HG02642 (cell line): ENCODE data around the gene BHLHE23.

Source experiments
- ATAC-seq: cut with Tn5 transposase; IDR thresholded peaks from one replicate; pipeline ENCODE4 v1.9.1; 2021; ENCODE audit warnings: mild to moderate bottlenecking; ENCODE audit not compliant: unreplicated experiment, poor library complexity

BHLHE23 gene

DNA sequence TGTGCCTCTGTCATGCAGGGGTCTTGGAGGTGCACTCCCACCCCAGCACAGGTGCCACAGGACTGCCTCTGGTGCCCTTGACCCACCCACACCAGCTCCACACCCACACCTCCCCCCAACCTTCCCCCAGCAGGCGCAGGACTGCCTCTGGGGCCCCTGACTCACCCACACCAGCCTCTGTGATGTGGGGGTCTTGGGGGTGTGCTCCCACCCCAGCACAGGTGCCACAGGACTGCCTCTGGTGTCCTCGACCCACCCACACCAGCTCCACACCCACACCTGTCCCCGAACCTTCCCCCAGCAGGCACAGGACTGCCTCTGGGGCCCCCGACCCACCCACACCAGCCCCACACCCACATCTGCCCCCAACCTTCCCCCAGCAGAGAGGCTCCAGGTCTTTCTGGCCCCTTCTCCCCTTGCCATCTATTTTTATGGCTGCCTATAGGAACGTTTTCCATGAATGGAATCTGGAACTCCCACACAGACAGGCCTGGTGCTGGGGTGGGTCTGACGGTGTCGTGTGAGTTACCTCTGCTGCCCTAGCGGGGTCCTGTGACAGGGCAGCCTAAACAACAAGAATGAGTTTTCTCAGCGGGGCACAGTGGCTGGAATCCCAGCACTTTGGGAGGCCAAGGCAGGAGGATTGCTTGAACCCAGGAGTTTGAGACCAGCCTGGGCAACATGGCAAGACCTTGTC, 30.8 kb downstream of the BHLHE23 start:
- no peak for ATAC-seq

DNA sequence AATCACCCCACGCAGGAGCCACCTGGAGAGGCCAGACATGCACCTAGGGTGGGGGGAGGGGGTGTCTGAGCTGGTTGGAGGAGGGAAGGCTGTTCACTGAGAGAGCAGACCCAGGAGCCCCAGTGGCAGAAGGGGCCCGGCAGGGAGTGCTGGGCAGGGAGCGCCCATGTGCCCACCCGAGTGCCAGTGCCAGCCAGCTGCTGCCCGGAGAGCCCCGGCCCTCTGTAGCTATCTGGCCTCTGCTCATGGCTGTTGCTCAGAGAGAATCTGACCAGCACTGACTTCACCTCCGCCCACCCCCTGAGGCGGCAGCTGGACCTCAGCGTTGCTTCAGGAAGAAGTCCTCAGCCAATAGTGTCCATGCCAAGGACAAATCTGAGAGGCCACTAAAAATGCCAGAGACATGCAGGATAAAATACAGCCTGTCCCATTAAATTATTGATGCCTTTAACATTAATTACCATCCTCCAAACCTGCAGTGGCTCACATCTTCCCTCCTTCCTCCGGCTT, 31.5 kb downstream of the BHLHE23 start:
- ATAC-seq: no peak

DNA sequence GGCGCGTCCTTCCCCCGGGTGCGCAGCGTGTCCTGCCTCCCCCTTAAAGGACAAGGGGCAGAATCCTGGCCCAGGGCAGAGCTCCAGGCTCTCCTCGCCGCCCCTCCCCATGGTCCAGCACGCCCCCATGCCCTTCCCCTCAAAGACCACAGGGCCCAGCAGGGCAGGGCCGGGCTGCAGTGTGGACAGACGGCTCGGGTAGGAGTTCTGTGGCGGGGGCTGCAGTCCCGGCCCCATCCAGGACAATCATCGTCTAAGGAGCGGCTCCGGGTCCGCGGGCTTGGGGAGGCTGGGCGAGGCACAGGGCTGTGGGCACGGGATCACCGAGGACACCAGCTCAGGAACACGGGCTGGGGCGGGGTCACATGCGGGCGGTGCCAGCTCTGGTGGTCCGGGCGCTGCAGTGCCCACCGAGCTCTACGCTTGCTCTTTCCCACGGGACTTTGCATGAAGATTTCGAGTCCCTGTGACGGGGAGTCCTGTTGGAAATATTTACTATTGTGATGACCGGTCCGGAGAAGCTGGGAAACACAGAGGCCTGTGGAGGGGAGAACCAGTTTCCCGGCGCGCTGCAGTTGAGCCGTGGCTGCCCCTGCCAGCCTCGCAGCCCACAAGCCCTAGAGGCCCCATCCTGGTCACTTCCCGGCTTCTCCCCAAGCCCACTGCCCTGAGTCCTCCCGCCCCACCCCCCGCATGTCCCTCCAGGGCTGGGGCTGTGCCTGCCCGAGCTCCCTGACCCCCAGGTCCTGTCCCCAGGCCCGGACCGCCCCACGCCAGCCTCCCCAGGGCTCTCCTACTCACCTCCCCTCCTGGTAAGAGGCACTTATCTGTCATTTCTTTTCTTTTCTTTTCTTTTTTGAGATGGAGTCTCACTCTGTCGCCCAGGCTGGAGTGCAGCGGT, 33.7 kb downstream of the BHLHE23 start:
- ATAC-seq: no peak

DNA sequence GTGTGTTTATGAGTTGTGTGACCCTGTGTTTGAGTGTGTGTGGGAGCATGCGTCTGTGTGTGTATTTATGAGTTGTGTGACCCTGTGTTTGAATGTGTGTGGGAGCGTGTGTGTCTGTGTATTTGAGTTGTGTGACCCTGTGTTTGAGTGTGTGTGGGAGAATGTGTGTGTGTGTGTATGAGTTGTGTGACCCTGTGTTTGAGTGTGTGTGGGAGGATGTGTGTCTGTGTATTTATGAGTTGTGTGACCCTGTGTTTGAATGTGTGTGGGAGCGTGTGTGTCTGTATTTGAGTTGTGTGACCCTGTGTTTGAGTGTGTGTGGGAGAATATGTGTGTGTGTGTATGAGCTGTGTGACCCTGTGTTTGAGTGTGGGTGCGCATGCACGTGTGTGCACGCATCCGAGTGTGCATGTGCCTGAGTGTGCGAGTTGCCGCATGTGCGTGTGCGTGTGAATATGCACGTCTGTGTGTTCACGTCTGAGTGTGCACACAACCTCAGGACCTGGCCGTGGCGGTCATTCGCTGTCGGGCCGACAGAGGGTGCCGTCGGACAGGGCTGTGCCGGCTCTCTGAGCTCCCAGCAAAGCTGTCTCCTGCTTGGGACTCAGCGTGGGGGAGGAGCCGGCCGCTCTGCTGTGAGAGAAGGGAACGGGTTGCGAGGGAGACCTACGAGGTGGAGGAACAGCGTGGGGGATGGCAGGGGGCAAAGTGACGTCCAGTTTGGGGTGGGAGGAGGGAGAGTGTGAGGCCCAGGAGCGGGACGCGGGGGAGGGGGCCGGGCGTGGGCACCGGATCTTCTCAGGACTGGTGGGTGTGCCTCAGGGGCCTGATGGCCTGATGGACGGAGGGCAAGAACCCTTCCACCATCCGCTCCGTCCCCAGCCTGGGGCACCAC, 34.6 kb downstream of the BHLHE23 start:
- peak; percentile 74 for ATAC-seq

DNA sequence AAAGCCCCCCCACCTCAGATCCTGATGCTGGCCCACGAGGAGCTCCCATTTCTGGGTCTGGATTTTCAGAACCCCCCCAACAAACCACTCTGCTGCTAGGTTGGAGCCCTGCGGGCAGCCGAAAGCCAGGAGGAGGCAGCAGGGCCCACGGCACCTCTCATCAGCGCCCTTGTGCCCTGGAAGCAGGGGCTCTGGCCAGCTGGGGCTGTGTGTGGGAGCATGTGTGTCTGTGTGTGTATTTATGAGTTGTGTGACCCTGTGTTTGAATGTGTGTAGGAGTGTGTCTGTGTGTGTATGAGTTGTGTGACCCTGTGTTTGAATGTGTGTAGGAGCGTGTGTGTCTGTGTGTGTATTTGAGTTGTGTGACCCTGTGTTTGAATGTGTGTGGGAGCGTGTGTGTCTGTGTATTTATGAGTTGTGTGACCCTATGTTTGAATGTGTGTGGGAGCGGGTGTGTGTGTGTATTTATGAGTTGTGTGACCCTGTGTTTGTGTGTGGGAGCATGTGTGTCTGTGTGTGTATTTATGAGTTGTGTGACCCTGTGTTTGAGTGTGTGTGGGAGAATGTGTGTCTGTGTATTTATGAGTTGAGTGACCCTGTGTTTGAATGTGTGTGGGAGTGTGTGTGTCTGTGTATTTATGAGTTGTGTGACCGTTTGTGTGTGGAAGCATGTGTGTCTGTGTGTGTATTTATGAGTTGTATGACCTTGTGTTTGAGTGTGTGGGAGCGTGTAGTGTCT, 35.4 kb downstream of the BHLHE23 start:
- ATAC-seq: no peak

DNA sequence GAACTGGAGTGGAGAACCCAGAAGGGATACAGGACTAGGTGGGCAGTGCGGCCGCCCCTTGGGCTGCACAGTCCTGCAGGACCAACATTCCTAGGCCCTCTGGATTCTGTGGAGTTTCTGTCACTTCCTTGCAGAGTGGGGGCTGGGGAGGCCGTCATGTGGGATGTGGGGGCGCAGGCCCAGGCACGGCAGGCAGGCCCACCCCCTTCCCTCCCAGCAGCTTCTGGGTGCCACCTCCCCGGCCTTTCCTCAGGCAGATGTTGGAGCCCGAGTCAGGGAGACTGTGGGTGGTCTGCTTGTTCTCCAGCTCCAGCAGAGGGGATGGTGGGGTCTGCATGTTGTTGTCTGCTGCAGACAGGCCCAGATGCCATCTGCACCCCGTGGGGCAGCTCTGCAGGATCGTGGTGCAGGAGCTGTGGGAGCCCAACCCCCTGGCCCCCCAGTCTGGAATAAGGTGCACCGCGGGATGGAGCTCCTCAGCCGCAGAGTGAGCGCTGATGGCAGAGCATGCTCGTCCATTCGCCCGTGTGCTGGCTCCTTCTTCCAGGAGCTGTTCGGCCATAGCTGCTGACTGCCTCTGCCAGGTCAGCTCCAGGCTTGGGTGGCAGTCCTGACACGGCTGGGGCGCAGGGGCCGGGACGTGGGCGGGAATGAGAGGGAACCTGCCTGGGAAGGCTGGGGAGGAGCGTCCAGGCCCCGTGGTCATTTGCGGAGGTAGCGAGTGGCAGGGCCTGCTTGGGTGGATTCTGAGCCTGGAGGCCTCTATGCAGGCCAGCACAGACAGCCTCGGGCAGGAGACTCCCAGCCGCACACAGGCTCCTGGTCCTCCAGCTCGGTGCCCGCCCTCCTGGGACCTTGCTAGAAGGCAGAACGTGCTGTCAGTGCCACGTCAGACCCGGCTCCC, 36.2 kb downstream of the BHLHE23 start:
- ATAC-seq: no peak

DNA sequence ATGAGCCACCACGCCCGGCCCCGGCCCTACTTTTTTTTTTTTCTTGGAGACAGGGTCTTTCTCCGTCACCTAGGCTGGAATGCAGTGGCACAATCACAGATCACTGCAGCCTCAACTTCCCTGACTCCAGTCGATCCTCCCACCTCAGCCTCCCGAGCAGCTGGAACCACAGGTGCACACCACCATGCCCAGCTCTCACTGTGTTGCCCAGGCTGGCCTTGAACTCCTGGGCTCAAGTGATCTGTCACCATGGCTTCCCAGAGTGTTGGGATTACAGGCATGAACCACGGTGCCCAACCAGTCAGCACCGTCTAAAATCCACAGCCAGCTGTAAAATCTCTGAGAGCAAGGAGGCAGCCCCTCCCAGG, 36.8 kb downstream of the BHLHE23 start:
- no peak for ATAC-seq

DNA sequence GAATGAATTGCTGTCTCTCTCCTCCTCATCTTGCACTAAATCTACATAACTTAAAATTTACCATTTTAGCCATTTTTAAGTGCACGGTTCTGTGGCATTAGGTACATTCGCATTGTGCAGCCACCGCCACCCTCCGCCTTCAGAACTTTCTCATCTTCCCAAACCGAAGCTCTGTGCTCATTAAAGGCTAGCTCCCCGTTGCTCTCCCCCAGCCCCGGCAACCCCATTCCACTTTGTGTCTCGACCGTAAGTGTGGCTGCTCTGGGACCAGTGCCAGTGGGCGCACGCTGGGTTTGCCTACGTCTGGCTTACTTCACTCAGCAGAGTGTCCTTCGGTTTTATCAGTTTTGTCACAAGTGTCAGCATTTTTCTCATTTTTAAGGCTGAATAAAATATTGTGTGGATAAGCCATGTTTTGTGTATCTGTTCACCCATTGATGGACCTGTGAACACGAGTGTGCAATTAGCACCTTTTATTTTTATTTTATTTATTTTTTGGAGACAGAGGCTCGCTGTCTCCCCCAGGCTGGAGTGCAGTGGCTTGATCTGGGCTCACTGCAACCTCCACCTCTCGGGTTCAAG, 37.5 kb downstream of the BHLHE23 start:
- ATAC-seq: no peak

DNA sequence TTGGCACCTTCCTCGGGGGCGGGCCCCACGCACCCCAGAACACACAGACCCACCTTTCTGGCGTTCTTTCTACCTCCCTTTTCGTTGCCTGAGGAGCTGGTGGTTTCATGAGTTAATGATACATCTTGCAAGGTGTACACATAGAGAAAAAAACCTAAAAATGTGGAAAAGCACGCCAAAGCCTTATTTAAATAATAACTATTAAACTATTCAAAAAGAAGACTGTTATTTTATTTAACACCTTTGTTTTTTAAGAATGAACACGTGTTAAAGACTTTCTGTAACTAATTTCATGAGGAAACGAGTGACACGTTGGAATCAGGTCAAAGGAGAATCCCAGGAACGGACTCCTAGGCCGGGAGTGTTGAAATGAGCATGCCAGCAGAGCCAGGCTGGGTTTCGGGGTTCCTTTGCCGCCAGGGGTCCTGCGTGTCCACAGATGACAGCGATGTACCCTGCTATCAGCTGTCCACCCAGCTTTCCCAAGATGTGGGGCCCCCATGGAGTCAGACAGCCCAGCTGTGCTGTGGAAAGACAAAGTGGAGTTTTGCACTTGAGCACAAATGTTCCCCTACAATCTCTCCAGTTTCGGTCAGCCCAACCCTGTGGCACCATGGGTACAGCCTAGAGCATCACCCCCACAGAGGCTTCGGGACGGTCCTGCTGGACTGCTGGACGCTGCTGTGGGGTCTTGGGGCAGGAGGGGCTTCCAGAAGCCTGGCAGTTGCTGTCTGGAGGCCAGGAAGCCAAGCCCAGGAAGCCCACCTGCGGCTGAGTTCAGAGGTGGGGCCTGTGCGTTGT, 38.2 kb downstream of the BHLHE23 start:
- ATAC-seq: no peak

DNA sequence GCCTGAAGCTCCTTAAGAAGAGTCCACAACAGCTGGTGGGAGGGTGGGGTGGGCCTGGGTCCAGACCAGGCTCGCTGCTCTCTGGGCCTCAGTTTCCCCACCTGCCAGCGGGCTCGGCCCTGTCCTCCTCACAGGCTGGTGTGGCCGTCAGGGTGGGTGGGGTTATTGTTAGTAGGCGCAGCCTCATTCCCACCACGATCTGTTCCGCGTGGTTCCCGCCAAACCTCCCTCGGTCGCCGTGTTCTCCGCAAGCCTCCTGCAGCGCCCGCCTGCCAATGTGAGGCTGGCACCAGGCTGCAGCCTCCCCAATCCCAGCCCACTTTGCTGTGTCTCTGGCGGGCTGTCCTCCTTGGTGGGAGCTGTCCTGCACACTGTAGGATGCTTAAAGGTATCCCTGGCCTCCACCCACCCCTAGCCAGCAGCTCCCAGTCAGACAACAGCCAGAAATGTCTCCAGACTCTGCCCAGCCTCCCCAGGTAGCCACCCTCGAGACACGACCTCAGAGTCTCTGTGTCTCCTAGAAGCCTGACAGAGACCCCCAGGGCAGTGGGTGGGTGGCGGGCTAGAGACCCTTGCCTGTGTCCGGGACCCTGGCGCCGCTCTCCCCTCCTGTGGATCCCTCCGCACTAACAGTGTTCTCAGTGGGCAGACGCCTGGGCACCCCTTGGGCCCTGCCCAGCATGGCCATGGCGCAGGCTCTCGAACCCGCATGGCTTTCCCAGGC, 39.0 kb downstream of the BHLHE23 start:
- no peak for ATAC-seq

DNA sequence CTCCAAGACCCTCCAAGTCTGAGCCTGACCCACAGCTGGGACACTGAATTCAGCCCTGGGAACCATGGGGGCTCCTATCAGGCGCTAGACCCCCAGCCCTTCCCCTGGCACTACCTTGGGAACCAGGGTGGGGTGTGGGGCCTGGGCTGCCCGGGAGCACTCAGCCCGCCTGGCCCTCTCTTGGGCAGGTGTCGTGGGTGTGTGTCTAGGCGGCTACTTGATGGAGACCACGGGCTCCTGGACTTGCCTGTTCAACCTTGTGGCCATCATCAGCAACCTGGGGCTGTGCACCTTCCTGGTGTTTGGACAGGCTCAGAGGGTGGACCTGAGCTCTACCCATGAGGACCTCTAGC, 39.6 kb downstream of the BHLHE23 start:
- no peak for ATAC-seq

DNA sequence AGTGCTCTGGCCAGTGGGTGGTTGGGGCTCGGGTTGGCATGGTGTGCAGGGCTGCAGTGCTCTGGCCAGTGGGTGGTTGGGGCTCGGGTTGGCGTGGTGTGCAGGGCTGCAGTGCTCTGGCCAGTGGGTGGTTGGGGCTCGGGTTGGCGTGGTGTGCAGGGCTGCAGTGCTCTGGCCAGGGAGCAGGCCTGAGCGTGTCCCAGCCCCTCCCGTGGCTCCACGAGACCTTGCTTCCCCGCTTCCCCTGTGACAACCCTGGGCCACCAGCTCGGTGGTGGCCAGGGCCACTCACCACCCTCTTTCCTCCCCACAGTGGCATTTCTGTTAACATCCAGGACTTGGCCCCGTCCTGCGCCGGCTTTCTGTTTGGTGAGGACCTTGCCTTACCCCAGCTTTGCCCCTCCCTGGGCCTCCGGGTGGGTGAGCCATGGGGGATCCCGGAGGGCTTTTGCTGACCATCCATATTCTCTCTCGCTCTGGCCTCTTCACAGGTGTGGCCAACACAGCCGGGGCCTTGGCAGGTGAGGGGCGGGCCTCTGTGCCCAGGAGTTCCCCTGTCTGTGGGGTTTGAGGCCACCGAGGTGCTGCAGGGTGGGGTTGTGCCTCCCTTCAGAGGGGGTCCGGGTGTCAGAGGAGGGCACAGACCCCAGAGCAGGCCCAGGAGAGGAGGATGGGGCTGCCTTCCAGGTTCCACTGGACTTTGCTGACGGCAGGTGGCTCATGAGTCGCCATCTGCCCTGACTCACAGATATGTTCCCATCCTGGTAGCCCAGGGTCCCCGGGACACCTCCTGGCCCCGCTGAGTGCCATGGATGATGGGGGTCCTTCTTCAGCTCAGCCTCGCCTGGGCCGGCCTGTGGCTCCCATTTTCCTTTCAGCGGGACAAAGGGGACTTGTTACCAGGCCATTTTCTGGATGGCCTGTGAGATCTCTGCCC, 40.3 kb downstream of the BHLHE23 start:
- ATAC-seq: no peak

DNA sequence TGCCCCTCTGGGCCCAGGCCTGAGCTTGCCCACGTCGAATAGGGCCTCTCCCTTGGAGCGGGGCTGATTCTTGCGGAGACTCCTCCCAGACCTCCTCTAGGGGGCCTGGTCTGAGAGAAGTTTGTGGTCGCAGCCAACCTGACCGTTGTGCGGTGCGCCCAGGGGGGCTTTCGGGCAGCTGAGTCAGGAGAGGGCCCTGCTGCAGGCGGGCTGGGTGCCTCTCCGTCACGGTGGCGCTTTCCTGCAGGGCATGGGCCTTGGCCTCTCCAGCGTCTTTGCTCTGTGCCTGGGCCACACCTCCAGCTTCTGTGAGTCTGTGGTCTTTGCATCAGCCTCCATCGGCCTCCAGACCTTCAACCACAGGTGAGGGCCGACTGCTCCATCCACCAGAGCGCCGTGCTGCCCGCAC, 41.4 kb downstream of the BHLHE23 start:
- no peak for ATAC-seq

DNA sequence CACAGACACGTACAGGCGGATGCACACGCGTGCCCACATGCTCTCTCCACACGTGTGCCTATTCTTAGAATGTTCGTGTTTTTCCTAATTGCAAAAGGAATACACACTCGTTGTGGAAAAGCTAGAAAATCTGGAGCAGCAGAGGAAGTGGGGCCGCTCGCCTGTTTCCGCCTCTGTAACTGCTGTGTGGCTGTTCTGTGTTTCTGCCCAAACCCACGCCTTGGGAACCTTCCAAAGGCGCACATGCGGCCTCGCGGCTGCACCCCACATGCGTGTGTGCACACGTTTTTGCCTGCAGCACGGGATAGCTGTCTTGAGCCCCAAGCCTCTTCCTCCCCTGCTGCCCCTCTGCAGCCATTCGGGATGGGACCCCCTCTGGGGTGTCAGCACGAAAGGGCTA, 42.1 kb downstream of the BHLHE23 start:
- ATAC-seq: no peak

DNA sequence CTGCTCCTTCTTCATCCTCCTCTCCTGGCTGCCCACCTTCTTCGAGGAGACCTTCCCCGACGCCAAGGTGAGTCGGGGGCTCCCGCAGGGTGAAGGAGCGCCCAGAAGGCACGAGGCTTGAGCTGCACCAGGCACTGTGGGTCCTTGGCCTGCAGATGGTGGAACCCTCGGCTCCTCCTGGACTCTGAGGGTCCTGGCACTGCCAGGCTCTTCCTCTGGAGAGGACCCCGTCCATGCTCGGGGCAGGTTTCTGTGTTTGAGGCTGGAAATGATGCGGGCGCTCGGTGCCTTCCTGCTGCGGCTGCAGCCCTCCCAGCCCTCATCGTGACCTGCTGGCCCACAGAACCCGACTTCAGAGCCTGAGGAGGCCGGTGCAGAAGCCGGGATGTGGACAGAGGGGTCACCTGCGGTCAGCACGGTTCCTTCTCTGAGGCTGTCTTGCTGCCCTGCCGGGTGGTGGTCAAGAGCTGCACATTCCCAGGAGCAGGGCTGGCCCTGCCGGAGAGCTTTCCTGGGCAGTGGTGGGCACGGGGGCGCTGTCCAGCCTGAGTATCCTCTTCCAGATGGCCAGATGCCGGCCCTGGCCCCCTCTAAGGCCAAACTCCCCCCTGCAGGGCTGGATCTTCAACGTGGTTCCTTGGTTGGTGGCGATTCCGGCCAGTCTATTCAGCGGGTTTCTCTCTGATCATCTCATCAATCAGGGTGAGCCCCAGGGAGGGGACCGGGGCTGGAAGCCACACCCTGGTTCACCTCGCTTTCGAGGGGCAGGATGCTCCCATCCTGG, 43.0 kb downstream of the BHLHE23 start:
- ATAC-seq: no peak
